Measurements from ENCODE around the gene LIMS2.

The LIMS2 gene

DNA sequence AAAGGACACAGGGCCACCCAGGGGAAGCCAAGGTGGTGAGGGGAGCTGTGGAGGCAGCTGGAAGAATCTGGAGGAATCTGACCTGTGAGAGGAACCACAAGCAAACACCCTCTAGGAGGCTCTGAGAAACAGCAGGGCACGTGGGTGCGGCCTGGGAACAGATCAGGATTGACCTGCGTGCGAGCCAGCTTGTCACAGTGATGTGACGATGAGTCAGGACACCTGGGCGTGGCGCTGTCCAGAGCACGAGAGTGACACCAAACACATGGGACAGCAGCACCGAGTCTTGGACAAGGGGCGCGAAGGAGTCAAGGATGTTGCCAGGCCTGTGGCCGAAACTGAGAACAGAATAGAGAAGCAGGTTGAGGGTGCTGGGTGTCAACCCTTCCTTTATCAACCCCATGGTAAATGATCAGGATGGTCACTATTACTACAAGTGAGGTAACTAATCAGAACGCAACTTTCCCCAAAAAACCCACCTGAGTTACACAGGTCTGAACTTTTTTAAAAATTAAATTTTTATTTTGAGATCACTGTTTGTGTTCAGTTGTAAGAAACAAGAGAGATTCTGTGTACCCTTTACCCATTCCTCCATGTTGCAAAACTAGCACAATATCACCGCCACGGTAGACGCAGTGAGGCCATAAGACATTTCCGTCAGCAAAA, 25.3 kb upstream of the LIMS2 start:
- peak overlapping the region; percentile 69 for H3K4me3 ChIP-seq (ENCODE audit: low read length)
- TF ChIP-seq, protein P1, sequence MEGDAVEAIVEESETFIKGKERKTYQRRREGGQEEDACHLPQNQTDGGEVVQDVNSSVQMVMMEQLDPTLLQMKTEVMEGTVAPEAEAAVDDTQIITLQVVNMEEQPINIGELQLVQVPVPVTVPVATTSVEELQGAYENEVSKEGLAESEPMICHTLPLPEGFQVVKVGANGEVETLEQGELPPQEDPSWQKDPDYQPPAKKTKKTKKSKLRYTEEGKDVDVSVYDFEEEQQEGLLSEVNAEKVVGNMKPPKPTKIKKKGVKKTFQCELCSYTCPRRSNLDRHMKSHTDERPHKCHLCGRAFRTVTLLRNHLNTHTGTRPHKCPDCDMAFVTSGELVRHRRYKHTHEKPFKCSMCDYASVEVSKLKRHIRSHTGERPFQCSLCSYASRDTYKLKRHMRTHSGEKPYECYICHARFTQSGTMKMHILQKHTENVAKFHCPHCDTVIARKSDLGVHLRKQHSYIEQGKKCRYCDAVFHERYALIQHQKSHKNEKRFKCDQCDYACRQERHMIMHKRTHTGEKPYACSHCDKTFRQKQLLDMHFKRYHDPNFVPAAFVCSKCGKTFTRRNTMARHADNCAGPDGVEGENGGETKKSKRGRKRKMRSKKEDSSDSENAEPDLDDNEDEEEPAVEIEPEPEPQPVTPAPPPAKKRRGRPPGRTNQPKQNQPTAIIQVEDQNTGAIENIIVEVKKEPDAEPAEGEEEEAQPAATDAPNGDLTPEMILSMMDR (IDR thresholded peaks at IDR 0.05; ENCODE audit: insufficient read depth, low read depth, low read length, missing control alignments): peak; percentile 16
- DNase-seq (ENCODE audit: low read depth): peak; percentile 55

DNA sequence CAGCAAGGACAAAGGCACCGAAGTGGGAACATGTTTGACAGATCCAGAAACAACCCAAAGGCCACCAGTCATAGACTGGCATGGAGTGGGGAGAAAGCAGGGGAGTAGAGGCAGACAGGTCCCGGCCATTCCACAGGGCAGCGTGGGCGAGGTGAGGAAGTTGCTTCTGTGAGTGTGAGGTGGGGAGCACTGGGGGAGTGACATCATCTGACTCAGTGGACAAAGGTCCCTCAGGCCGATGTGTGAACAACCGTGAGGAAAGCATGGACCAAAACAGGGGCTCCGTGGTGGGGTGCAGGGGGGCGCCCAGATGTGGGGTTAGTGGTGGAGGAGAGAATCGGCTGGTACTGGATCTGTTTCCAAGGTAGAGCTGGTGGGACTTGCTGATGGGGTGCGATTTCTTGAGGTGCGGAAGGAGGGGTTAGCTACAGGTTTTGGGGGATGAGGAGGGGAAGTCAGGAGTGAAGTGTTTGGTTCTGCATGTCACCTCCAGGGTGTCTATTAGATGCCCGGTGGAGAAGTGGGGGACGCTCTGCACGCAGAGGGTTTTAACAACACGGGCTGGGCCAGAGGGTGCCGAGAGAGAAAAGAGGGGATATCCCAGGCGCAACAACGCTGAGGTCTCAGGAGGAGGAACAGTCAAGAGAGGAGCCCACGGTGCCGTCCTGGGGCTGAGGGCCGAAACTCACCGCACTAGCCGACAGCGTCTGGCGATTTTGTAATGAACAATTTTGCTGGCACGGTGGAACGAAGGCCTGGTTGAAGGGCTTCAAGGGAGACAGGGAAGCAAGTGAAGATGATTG, 23.4 kb upstream of the LIMS2 start:
- TF ChIP-seq, protein P1 (IDR thresholded peaks at IDR 0.05; ENCODE audit: insufficient read depth, low read depth, low read length, missing control alignments): no peak
- H3K4me3 ChIP-seq (ENCODE audit: low read length): no peak overlapping the region
- DNase-seq (ENCODE audit: low read depth): no peak

DNA sequence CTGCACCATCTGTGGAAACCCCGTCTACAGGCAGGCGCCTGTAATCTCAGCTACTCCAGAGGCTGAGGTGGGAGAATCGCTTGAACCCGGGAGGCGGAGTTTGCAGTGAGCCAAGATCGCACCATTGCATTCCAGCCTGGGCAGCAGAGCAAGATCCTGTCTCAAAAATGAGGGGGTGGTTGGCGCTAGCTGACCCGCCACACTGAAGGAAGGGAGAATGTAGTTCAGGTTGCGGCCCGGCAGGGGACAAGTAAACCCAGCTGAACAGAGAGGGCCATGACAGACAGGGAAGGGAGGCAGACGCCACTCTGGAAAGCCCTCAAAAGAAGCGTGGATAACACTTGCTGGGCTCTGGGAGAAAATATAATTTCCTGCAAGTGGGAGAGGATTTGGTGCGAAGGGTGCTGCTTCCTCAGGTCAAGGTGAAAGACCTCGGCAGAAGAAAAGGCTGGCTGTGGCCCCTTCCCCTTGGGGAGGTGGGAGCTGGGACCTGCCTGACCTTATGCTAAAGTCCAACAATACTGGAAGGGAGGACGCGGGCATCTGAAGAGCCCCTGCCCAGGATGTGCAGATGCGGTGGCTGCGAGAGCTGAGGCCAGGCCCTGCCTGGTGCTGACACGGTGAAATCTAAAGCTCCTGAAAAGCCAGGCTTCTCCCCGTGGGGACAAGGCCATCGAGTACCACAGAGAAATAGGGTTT, 22.3 kb upstream of the LIMS2 start:
- TF ChIP-seq, protein P1 (IDR thresholded peaks at IDR 0.05; ENCODE audit: insufficient read depth, low read depth, low read length, missing control alignments): no peak
- DNase-seq (ENCODE audit: low read depth): no peak
- H3K4me3 ChIP-seq (ENCODE audit: low read length): no peak overlapping the region

DNA sequence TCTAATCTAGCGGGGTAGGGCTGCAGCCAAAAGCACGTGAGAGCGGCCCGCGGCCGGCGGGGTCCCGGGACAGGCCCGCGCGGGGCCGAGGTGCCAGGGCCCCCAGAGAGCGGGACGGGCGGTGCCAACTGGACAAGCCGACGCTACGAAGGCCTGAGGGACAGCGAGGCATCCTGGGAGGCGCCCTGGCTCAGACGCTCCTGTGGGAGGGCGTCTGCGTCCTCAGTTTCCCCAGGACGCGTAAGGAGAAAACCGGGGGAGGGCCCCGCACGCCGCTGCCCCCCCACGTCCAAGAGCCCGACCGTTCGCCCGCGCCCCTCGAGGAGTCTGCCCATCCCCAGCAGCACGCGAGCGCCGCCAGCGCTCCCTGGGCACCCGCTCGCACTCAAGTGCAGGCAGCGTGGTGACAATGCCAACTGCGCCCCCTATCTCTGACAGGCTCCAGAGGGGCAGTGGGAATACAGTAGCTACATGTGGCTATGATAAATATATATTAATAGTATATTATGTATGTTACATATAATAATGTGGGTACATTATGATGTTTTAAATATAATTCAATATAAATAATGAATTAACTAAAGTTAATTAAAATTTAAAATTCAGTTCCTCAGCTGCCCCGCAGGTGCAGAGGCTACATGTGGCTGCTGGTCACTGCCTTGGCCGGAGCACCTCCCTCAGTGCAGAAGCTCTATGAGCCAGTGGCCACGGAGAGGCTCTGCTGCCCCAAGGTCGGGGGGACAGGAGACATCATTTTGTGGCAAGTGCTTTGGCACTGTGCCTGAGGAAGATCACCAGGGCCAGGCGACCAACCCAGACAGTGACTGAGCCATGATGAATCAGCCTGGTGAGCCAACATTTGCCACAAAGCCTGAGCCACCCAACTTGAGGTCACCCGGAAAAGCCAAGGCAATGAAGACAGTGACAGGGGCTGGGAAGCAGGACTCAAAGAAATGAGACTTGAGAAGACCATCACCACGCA, 20.5 kb upstream of the LIMS2 start:
- TF ChIP-seq, protein P1 (IDR thresholded peaks at IDR 0.05; ENCODE audit: insufficient read depth, low read depth, low read length, missing control alignments): peak; percentile 49
- no peak overlapping the region for H3K4me3 ChIP-seq (ENCODE audit: low read length)
- peak; percentile 66 for DNase-seq (ENCODE audit: low read depth)

DNA sequence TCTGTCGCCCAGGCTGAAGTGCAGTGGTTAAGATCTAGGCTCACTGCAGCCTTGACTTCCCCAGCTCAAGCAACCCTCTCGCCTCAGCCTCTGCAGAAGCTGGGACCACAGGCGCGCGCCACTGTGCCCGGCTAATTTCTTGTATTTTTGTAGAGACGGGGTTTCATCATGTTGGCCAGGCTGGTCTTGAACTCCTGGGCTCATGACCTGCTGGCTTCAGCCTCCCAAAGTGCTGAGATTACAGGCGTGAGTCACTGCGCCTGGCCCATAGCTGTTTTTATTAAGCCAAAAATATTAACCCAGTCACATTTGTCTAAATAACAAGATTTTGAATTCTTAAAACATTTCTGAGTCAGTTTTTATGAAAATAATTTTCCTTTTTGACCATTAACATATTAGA, 19.7 kb upstream of the LIMS2 start:
- TF ChIP-seq, protein P1 (IDR thresholded peaks at IDR 0.05; ENCODE audit: insufficient read depth, low read depth, low read length, missing control alignments): no peak
- no peak for DNase-seq (ENCODE audit: low read depth)
- H3K4me3 ChIP-seq (ENCODE audit: low read length): no peak overlapping the region

DNA sequence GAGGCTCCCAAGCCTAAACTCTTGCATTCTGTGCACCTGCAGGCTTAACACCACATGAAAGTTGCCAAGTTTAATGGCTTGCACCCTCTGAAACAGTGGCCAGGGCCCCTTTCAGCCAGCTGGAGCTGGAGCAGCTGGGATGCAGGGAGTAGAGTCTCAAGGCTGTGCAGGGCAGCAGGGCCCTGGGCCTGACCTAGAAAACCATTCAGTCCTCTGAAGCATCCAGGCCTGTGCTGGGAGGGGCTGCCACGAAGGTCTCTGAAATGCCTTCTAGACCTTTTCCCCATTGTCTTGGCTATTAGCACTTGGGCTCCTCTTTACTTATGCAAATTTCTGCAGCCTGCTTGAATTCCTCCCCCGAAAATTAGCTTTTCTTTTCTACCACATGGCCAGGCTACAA, 15.4 kb upstream of the LIMS2 start:
- TF ChIP-seq, protein P1 (IDR thresholded peaks at IDR 0.05; ENCODE audit: insufficient read depth, low read depth, low read length, missing control alignments): no peak
- H3K4me3 ChIP-seq (ENCODE audit: low read length): no peak overlapping the region
- DNase-seq (ENCODE audit: low read depth): no peak
